ENCODE measurements around the gene KIAA2012.

GRCh38 chr2:202148515-202149154, 75.6 kb downstream of the KIAA2012 start:
- TF ChIP-seq CTCF (IDR thresholded peaks at IDR 0.05) (no peak), EP300 (IDR thresholded peaks at IDR 0.05) (no peak), POLR2A (IDR thresholded peaks at IDR 0.05) (no peak)
